ENCODE measurements around the gene SLC7A6OS.

- TF ChIP-seq CTCF (IDR thresholded peaks at IDR 0.05): no peak
- TF ChIP-seq POLR2AphosphoS5 (IDR thresholded peaks at IDR 0.05): no peak
Observed at GRCh38 chr16:68279726-68280558, 30.8 kb downstream of the SLC7A6OS start.
